K562 (cell line): Measurements from ENCODE around the gene CKLF. TPM values are rescaled to one million over a fixed set of nuclear protein-coding genes. Genes with fewer than 3 reads are reported as not detected.

Experiments
- ATAC-seq: fragments of 200-7000 bp; cut with Tn5 transposase; 3 replicates; pipeline ENCODE4 v1.9.1; 2020; ENCODE audit warnings: moderate library complexity
- BruUV-seq: library from RNA; stranded (reverse); fragments of 400-500 nt; replicated peaks from 2 replicates; lab custom pipeline; 2021; lab: Mats Ljungman, UMichigan
- CTCF ChIA-PET: fragments of 300-600 bp; formaldehyde crosslinking; extraction: SDS; loops from one replicate; lab custom pipeline; 2021; ENCODE audit warnings: low intra/inter-chr PET ratio; lab: Yijun Ruan, JAX
- POLR2A ChIA-PET: fragments of 300-600, 350-650 bp; sonication (Branson Sonifier 250); formaldehyde crosslinking; extraction: SDS; loops from one replicate; lab custom pipeline; 2021; ENCODE audit warnings: antibody characterized with exemption, inconsistent platforms; lab: Yijun Ruan, JAX
- DNase-seq, 4 experiments: peaks; one replicate each; pipeline versions ENCODE4 v3.0.0 to v3.0.0-alpha.2; 2011 to 2018; ENCODE audit warnings: low spot score in 3 of 4, mixed read lengths in 3 of 4; ENCODE audit errors: extremely low read depth in 1 of 4
- FAIRE-seq: peaks from 2 replicates; lab custom pipeline; 2011; peaks lifted over from hg19 to GRCh38; lab: Jason Lieb, UNC
- H2AFZ ChIP-seq: 2 replicates; pipeline ENCODE4 v1.6.0; 2011; ENCODE audit warnings: low read depth, low read length, control low read depth, inconsistent platforms
- H3K27ac ChIP-seq: fragments of 200-600 bp; 3 replicates; pipeline ENCODE4 v1.8.0; 2011; ENCODE audit warnings: low read depth, mild to moderate bottlenecking, control low read depth, inconsistent platforms, low read length, moderate library complexity, mixed read lengths; ENCODE audit errors: extremely low read depth
- H3K27me3 ChIP-seq, 2 experiments: fragments of 300-600 bp in 1 of 2; 2 replicates in 1 of 2; 3 replicates in 1 of 2; pipeline versions ENCODE4 v1.6.0 to v1.8.0; 2011; ENCODE audit warnings: inconsistent platforms in 2 of 2, low read length in 2 of 2, mild to moderate bottlenecking in 1 of 2, mixed read lengths in 1 of 2, moderate library complexity in 1 of 2; ENCODE audit not compliant: control insufficient read depth in 2 of 2, insufficient read depth in 2 of 2
- H3K36me3 ChIP-seq: fragments of 300-600 bp; 3 replicates; pipeline ENCODE4 v1.8.0; 2011; ENCODE audit warnings: mild to moderate bottlenecking, low read length, inconsistent platforms; ENCODE audit not compliant: control insufficient read depth, insufficient read depth
- H3K4me1 ChIP-seq, 2 experiments: fragments of 200-600 bp in 1 of 2; replicated peaks in 1 of 2; 2 replicates in 1 of 2; 3 replicates in 1 of 2; pipeline versions ENCODE4 v1.5.1 to v1.8.0; 2011; ENCODE audit warnings: inconsistent platforms in 2 of 2, low read length in 2 of 2, mild to moderate bottlenecking in 1 of 2, mixed read lengths in 1 of 2, moderate library complexity in 1 of 2; ENCODE audit not compliant: control insufficient read depth in 2 of 2, insufficient read depth in 2 of 2
- H3K4me2 ChIP-seq: 2 replicates; pipeline ENCODE4 v1.6.1; 2011; ENCODE audit warnings: low read length, control low read depth, inconsistent platforms, mixed read lengths; ENCODE audit not compliant: insufficient read depth
- H3K4me3 ChIP-seq: fragments of 200-600 bp; sonication (generic), shearing (Covaris generic); 2 replicates; pipeline ENCODE4 v1.5.1; 2016; ENCODE audit warnings: control low read depth, inconsistent platforms
- H3K79me2 ChIP-seq: fragments of 200-600 bp; 3 replicates; pipeline ENCODE4 v1.8.0; 2011; ENCODE audit warnings: low read length, inconsistent platforms; ENCODE audit not compliant: control insufficient read depth, insufficient read depth
- H3K9ac ChIP-seq, 2 experiments: 2 replicates each; pipeline versions ENCODE4 v1.6.0 to v1.6.1; 2011; ENCODE audit warnings: low read depth in 2 of 2, low read length in 2 of 2, control low read depth in 1 of 2, inconsistent platforms in 1 of 2, mild to moderate bottlenecking in 1 of 2, mixed read lengths in 1 of 2; ENCODE audit not compliant: insufficient read depth in 1 of 2
- H3K9me1 ChIP-seq: one replicate; pipeline ENCODE4 v1.6.0; 2011; ENCODE audit warnings: inconsistent platforms, mild to moderate bottlenecking, low read length, moderate library complexity; ENCODE audit not compliant: control insufficient read depth, insufficient read depth
- H3K9me3 ChIP-seq: replicated peaks from 2 replicates; pipeline ENCODE4 v1.5.1; 2011; ENCODE audit warnings: low read depth, low read length, inconsistent platforms; ENCODE audit not compliant: control insufficient read depth, insufficient read depth
- H4K20me1 ChIP-seq: replicated peaks from 2 replicates; pipeline ENCODE4 v1.6.1; 2011; ENCODE audit warnings: low read length, inconsistent platforms, mixed read lengths; ENCODE audit not compliant: control insufficient read depth, insufficient read depth
- ATF1 ChIP-seq, 2 experiments: fragments of 450-650 bp in 1 of 2; IDR thresholded peaks; 2 replicates each; pipeline ENCODE4 v1.6.1; 2016; ENCODE audit warnings: missing compliant biosample characterization in 1 of 2, missing genetic modification characterization in 1 of 2
- ESRRB ChIP-seq: fragments of 250-450 bp; sonication (Bioruptor Pico); IDR thresholded peaks from 2 replicates; pipeline ENCODE4 v1.5.0; 2020; ENCODE audit warnings: mild to moderate bottlenecking, moderate library complexity, borderline replicate concordance
- LARP7 ChIP-seq: fragments of 450-650 bp; IDR thresholded peaks from 2 replicates; pipeline ENCODE4 v1.6.1; 2016
- LEF1 ChIP-seq: fragments of 450-650 bp; IDR thresholded peaks from 2 replicates; pipeline ENCODE4 v1.6.1; 2016; ENCODE audit warnings: mild to moderate bottlenecking
- MCM5 ChIP-seq: fragments of 450-650 bp; IDR thresholded peaks from 2 replicates; pipeline ENCODE4 v1.6.1; 2016; ENCODE audit warnings: low read depth
- MIER1 ChIP-seq: fragments of 450-650 bp; IDR thresholded peaks from 2 replicates; pipeline ENCODE4 v1.6.1; 2016; ENCODE audit warnings: antibody characterized with exemption, mild to moderate bottlenecking, low read depth
- RB1 ChIP-seq: fragments of 450-650 bp; IDR thresholded peaks from 2 replicates; pipeline ENCODE4 v1.6.1; 2017; ENCODE audit warnings: low read depth, mild to moderate bottlenecking
- SRSF1 ChIP-seq: fragments of 200-400 bp; formaldehyde crosslinking; IDR thresholded peaks from 2 replicates; pipeline ENCODE4 v1.6.1; 2017; ENCODE audit warnings: mild to moderate bottlenecking, low read depth, low read length, moderate library complexity
- TAF15 ChIP-seq: fragments of 200-400 bp; formaldehyde crosslinking; IDR thresholded peaks from 2 replicates; pipeline ENCODE4 v1.6.1; 2017; ENCODE audit warnings: mild to moderate bottlenecking, low read depth, low read length, moderate library complexity
- TFAM ChIP-seq: fragments of 250-450 bp; sonication (Bioruptor Pico); conservative IDR thresholded peaks from 2 replicates; pipeline ENCODE4 v1.5.0; 2021; ENCODE audit warnings: mild to moderate bottlenecking, moderate library complexity
- ZNF311 ChIP-seq: fragments of 250-450 bp; sonication (Bioruptor Pico); IDR thresholded peaks from 2 replicates; pipeline ENCODE4 v1.4.0; 2020; ENCODE audit warnings: mild to moderate bottlenecking, moderate library complexity
- WGBS: fragments of 100-300 bp; shearing (Covaris generic); methylation state at CpG from one replicate; pipeline ENCODE4 v1.1.6; 2016; ENCODE audit warnings: low coverage, mixed read lengths; ENCODE audit not compliant: insufficient coverage; ENCODE audit errors: missing lambda C conversion rate; 5-methylcytosine and 5-hydroxymethylcytosine counted together
- in situ Hi-C: fragments of 300-500 bp; cut with MboI; formaldehyde crosslinking; loops from 4 replicates; pipeline ENCODE4 v1.15.0; 2018; ENCODE audit warnings: inconsistent platforms, mixed read lengths
- intact Hi-C: fragments of 100-400 bp; cut with micrococcal nuclease; formaldehyde crosslinking; loops from 2 replicates; pipeline ENCODE4 v1.14.2; 2022
- polyA plus RNA-seq, 8 experiments: library from polyadenylated mRNA; depleted of rRNA in 4 of 8; stranded (reverse) in 5 of 8; unstranded in 3 of 8; fragments of >200 nt; fragmentation: Nextera tagmentation in 2 of 8; fragmentation: Illumina TruSeq in 1 of 8; extraction: Ambion mirVana in 2 of 8; extraction: Trizol in 1 of 8; gene quantifications; 2 replicates each; pipeline versions ENCODE4 v1.2.1 to v1.2.3, GENCODE V29; 2011 to 2014; ENCODE audit warnings: inconsistent platforms in 1 of 8, missing spikeins in 1 of 8
- total RNA-seq, 7 experiments: library from RNA; depleted of rRNA in 6 of 7; stranded (reverse); fragments of >200 nt in 6 of 7; fragmentation: Illumina TruSeq in 2 of 7; extraction: Trizol in 2 of 7; gene quantifications; 2 replicates each; pipeline versions ENCODE4 v1.2.1 to v1.2.3, GENCODE V29; 2011 to 2021; ENCODE audit warnings: low replicate concordance in 1 of 7
- TF ChIP-seq, protein P1 (sequence below): fragments of 450-650 bp; IDR thresholded peaks from 2 replicates; pipeline ENCODE4 v1.6.1; 2016; ENCODE audit warnings: mild to moderate bottlenecking

The CKLF gene
- total and polyA plus RNA-seq, 9 of the 15 experiments (the other 6 are each of a cell fraction or from before 2014, with no cell fraction given), result 84.8 to 322 (median 118) TPM

DNA sequence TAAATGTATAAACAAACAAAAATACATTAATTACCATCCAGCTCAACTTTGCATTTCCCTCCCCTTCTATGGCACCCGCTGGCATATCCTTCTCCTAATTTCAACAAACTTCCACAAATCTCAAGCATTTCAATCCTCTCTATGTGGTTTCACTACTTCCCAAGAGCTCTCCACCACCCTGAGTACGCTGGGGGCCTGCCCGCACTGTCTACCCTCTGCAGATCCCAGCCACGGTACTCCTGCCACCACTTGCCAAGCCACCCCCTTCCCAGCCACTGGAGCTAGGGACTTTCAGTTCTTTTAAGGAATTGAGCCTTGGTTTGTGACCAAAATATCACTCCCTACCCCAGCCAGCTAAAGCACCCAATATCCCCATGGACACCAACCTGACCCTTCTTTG is 4.3 kb upstream of the CKLF start:
- Histone ChIP-seq H3K9me1 (peaks cover 3% of the 10 kb centered on the region), H3K4me3 (no peak overlapping the region), H3K36me3 (no peaks in the 10 kb centered on the region), H3K4me1 (peaks cover 31 to 39% of the 10 kb centered on the region in 2 experiments), H3K79me2 (peaks cover 11% of the 10 kb centered on the region), H3K27ac (no peak overlapping the region), H2AFZ (no peak overlapping the region), H3K4me2 (no peak overlapping the region), H3K9ac (peak overlapping the region in 1 of 2 experiments; percentile 69; a peak in 1 of 4 replicates), H3K9me3 (no peaks in the 10 kb centered on the region), H4K20me1 (no peaks in the 10 kb centered on the region), H3K27me3 (no peaks in the 10 kb centered on the region)
- DNase-seq (no peak), ATAC-seq (no peak), FAIRE-seq (no peak)
- in situ Hi-C loops, result no loop called here
- WGBS, result 92% methylated on average over 4 of the region's 4 CpGs
- BruUV-seq, result no TSS peak
- ChIA-PET POLR2A (interaction anchor here (0.7 to 1.7 kb wide), 8 partner anchors 9 to 142 kb away, joined by 3 to 7 read pairs (median 4); no protein-coding TSS in a partner anchor), CTCF (no interaction called here)
- intact Hi-C loops, result no loop called here
- TF ChIP-seq ATF1 (CRISPR knock-in tag; IDR thresholded peaks at IDR 0.05), result no peak
- no peak for TF ChIP-seq ATF1 (tag; IDR thresholded peaks at IDR 0.05)
- no peak for TF ChIP-seq RB1
- TF ChIP-seq, protein P1, sequence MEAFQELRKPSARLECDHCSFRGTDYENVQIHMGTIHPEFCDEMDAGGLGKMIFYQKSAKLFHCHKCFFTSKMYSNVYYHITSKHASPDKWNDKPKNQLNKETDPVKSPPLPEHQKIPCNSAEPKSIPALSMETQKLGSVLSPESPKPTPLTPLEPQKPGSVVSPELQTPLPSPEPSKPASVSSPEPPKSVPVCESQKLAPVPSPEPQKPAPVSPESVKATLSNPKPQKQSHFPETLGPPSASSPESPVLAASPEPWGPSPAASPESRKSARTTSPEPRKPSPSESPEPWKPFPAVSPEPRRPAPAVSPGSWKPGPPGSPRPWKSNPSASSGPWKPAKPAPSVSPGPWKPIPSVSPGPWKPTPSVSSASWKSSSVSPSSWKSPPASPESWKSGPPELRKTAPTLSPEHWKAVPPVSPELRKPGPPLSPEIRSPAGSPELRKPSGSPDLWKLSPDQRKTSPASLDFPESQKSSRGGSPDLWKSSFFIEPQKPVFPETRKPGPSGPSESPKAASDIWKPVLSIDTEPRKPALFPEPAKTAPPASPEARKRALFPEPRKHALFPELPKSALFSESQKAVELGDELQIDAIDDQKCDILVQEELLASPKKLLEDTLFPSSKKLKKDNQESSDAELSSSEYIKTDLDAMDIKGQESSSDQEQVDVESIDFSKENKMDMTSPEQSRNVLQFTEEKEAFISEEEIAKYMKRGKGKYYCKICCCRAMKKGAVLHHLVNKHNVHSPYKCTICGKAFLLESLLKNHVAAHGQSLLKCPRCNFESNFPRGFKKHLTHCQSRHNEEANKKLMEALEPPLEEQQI, result no peak
- no peak for TF ChIP-seq LEF1
- no peak for TF ChIP-seq MIER1
- TF ChIP-seq SRSF1, result no peak
- TF ChIP-seq MCM5, result no peak
- no peak for TF ChIP-seq ESRRB (CRISPR knock-in tag)
- TF ChIP-seq ZNF311, result no peak
- TF ChIP-seq TAF15, result no peak
- TF ChIP-seq LARP7, result no peak
- no peak for TF ChIP-seq TFAM (CRISPR knock-in tag)
